WI38 (cell line): ENCODE results near the gene DUSP8.

Experiments
- H3K4me3 ChIP-seq: 2 replicates; pipeline ENCODE4 v1.5.1; 2011; ENCODE audit warnings: low read depth, mild to moderate bottlenecking, control low read depth, low read length
- TF ChIP-seq, protein P1 (sequence below): IDR thresholded peaks from 2 replicates; pipeline ENCODE4 v1.5.1; 2012; ENCODE audit warnings: low read depth, mild to moderate bottlenecking, control low read depth, low read length

DUSP8 gene

DNA sequence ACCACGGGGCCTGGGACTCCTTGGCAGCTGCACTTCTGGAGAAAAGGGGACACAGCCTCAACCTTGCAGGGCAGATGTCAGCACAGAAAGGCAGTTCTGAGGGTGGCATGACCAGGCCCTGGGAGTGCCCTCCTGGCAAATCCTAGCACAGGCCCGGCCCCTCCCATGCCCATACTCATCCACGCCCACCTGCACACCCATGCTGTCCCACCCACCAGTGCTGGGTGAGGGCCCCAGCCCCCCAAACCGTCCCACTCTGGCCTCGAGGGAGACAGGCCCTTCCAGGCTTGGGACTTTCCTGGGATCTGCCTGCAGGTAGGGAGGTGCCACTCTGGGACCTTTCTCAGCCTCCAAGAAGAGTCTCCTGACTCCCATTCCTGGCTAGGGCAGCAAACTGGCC lies 10.1 kb downstream of the DUSP8 start:
- TF ChIP-seq, protein P1, sequence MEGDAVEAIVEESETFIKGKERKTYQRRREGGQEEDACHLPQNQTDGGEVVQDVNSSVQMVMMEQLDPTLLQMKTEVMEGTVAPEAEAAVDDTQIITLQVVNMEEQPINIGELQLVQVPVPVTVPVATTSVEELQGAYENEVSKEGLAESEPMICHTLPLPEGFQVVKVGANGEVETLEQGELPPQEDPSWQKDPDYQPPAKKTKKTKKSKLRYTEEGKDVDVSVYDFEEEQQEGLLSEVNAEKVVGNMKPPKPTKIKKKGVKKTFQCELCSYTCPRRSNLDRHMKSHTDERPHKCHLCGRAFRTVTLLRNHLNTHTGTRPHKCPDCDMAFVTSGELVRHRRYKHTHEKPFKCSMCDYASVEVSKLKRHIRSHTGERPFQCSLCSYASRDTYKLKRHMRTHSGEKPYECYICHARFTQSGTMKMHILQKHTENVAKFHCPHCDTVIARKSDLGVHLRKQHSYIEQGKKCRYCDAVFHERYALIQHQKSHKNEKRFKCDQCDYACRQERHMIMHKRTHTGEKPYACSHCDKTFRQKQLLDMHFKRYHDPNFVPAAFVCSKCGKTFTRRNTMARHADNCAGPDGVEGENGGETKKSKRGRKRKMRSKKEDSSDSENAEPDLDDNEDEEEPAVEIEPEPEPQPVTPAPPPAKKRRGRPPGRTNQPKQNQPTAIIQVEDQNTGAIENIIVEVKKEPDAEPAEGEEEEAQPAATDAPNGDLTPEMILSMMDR = no peak
- no peak overlapping the region for H3K4me3 ChIP-seq

DNA sequence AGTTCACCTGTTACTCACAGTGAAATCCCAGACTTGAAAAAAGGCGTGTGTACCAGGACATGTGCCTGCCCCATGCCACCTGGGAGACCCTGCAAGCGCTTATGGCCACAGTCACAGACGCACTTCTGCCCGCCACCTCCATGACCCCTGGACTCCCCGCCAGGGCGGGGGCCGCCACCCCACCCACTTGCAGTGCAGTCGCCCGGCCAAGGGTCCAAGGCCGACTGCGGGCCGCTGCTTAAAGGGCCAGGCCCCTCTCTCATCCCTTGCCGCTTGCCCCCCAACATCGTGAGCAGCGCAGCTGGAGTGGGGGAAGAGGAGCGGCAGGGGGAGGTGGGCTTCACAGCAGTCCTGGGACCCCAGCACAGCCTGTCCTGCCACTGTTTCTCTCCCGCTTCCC lies 10.8 kb downstream of the DUSP8 start:
- no peak overlapping the region for H3K4me3 ChIP-seq

GRCh38 chr11:1560649-1561251 lies 11.3 kb downstream of the DUSP8 start:
- TF ChIP-seq, protein P1 = no peak
- H3K4me3 ChIP-seq = no peak overlapping the region

More for the DNA sequence above, 10.8 kb downstream of the DUSP8 start:
- TF ChIP-seq, protein P1 = no peak

- TF ChIP-seq, protein P1 = no peak
- no peak overlapping the region for H3K4me3 ChIP-seq
Measured at GRCh38 chr11:1560002-1560648, 11.9 kb downstream of the DUSP8 start.

- H3K4me3 ChIP-seq = no peak overlapping the region
- TF ChIP-seq, protein P1 = no peak
Measured at GRCh38 chr11:1559111-1559951, 12.7 kb downstream of the DUSP8 start.

DNA sequence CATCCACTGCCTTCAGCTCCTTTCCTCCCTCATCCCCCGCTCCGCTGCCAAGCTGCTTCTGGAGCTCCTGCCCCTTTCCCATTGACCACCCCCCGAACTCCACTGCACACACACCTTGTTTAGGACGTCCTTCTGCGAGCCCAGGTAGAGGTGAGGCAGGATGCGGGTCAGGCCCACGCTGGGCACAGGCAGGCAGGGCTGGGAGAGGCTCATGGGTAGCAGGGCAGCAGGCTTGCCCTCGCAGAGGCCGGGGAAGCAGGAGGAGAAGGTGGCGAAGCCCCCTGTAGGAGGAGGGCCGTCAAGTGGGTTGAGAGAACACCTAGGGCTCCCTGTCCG lies 13.3 kb downstream of the DUSP8 start:
- TF ChIP-seq, protein P1 = no peak
- no peak overlapping the region for H3K4me3 ChIP-seq
